Activated CD8-positive, alpha-beta memory T cell treated with anti-CD3 and anti-CD28 coated beads, Interleukin-2, amount 50 U/mL, for 1 hour (primary cell): ENCODE measurements around the gene RGMA.

Experiments used
- DNase-seq: peaks from one replicate; pipeline ENCODE4 v3.0.0-alpha.2; 2020; ENCODE audit errors: extremely low read depth

Gene RGMA

DNA sequence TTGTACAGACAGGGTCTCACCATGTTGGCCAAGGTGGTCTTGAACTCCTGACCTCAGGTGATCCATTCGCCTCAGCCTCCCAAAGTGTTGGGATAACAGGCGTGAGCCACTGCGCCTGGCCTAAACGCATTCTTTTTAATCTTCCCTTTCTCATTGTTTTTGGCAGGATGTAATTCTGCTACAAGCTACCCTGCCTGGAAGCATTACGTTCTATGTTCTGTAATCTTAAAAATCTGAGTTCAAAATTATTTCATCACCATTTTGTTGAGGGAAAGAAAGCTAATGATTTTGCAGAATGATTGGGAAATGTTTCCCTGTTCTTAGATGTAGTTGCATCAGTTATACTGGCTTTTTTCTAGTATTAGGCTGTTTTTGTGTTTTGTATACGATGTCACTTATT is 71.5 kb downstream of the RGMA start:
- DNase-seq: no peak

DNA sequence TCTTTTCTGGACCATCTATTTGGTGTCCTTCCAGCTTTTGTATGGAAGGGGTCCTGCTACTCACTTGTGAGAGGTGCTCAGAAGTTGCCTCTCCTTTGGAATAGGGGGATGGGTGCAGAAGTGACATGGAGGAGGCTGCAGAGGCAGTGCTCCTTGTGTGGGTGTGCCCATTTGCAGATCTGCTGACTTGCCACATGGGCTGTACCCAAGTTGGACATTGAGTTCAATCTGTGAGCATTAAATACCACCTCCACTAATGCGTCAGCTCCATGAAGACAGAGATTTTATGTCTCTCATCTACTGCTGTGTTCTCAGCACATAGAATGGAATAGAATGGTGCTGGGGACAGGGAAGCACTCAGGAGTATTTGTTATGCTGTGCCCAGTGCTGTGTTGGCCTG is 76.2 kb downstream of the RGMA start:
- no peak for DNase-seq

GRCh38 chr15:93007994-93008393 is 81.0 kb downstream of the RGMA start:
- DNase-seq: no peak

DNA sequence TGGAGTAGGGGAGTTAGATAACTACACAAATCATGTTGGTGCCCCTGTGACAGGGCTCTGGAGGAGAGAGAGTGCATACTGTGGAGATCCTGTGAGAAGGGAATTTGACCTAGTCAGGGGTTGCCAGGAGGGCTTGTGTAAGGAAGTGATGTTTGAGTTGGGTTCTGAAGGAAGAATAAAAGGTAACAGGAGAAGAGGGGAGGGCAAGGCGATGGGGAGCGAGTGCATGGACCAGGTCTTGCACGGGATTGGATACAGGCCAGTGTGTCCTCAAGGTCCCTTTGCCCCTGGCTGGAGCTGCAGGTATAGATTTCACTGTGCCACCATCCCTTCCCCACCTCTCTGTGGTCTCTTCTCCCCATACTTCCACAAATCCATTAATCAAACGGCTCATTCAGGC is 83.9 kb downstream of the RGMA start:
- no peak for DNase-seq

GRCh38 chr15:93001881-93002280 is 87.1 kb downstream of the RGMA start:
- no peak for DNase-seq

DNA sequence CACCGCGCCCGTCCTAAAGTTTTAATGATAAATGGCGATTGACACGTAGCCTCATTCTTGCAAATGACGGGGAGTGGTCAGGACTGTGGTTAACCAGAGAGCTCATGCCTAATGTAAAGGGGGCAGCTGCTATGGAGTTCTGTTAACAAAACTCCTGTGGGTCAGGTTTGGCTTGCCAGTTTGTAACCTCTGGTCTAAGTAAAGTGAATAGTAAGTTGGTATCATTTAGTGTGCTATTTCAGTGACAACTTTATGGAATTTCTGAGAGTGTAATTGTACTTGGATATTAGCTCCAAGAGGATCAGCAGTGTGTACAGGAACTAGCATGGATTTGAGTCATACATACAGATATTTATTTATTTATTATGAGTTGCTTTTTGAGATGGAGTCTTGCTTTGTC is 87.9 kb downstream of the RGMA start:
- no peak for DNase-seq

DNA sequence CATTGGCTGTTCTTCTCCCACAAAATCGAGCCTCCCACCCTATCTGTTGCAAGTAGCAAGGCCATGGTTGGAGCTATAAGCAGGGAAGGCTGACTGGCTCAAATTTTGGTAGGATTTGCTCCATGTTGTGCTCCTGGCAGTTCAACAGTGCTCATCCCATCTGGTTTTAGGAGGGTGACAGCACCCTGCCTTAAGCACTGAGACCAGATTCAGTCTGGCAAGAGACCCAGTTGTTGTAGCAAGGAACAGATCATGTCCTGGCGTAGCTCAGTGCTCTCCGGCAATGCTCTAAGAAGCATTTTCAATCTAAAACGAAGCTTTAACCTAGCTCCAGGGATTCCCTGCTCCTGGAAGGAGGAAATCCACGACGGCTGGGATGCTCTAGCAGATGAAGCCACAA is 91.2 kb downstream of the RGMA start:
- no peak for DNase-seq

DNA sequence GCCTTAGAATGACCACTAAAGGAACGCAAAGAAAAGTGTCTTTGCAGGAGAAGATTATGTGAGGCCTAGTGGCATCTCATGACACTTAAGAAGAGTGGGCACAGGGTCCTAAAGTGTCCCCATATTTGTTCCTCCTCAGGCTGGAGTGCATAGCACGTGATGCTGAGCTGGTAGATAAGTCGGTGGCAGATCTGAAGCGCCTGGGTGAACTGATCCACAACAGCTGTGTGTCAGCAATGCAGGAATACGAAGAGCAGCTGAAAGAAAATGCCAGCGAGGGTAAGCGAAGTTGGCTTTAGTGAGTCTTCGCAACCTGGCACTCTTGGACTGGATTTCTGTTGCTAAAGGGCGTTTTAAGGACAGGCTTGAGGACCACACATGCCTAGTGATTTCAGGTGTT is 96.3 kb downstream of the RGMA start:
- no peak for DNase-seq

DNA sequence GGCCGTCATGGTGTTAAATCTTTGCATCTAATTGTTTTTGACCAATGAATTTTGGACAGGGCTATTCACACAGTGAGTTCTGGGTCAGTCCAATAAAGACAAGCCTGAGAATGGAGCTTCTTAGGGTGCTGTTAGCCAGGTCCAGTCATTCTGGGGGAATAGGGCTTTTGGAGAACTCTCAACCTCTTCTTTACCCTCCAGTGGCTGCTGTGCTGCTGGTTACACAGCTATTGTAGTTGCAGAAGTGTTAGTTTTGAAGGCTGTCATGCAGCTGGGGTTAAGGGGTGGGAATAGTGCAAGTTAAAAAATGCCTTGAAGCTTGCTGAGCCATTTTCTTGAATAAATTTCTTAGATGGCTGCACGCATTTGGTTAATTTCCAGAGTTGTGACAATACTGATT is 99.0 kb downstream of the RGMA start:
- no peak for DNase-seq

GRCh38 chr15:92989470-92989869 is 99.5 kb downstream of the RGMA start:
- DNase-seq: no peak
